SKM-1 (cell line): Measurements from ENCODE around the gene RNLS.

Experiments used
- DNase-seq: peaks from one replicate; lab custom pipeline; 2025; ENCODE audit not compliant: unreplicated experiment; lab: John Stamatoyannopoulos, UW

Gene RNLS

GRCh38 chr10:88270871-88271713, 312.0 kb downstream of the RNLS start:
- no peak for DNase-seq

GRCh38 chr10:88270061-88270808, 312.9 kb downstream of the RNLS start:
- no peak for DNase-seq

GRCh38 chr10:88262591-88263234, 320.4 kb downstream of the RNLS start:
- DNase-seq = no peak

GRCh38 chr10:88261152-88261551, 322.0 kb downstream of the RNLS start:
- DNase-seq = no peak

GRCh38 chr10:88260329-88261051, 322.6 kb downstream of the RNLS start:
- DNase-seq = no peak

GRCh38 chr10:88259381-88259780, 323.7 kb downstream of the RNLS start:
- DNase-seq = no peak

GRCh38 chr10:88256886-88257285, 326.2 kb downstream of the RNLS start:
- no peak for DNase-seq

- DNase-seq = no peak
These were observed 327.0 kb downstream of the RNLS start for GRCh38 chr10:88256013-88256680.

GRCh38 chr10:88254091-88254490, 329.0 kb downstream of the RNLS start:
- no peak for DNase-seq

- DNase-seq = no peak
These were observed 329.5 kb downstream of the RNLS start for GRCh38 chr10:88253622-88254021.

GRCh38 chr10:88253128-88253527, 330.0 kb downstream of the RNLS start:
- DNase-seq = no peak

- DNase-seq = no peak
These were observed 333.7 kb downstream of the RNLS start for GRCh38 chr10:88249450-88249849.

- no peak for DNase-seq
These were observed 336.4 kb downstream of the RNLS start for GRCh38 chr10:88246675-88247074.

GRCh38 chr10:88245974-88246511, 337.1 kb downstream of the RNLS start:
- DNase-seq = no peak

GRCh38 chr10:88244781-88245625, 338.1 kb downstream of the RNLS start:
- DNase-seq = no peak

GRCh38 chr10:88243836-88244730, 339.0 kb downstream of the RNLS start:
- no peak for DNase-seq

- no peak for DNase-seq
These were observed 339.8 kb downstream of the RNLS start for GRCh38 chr10:88243202-88243744.

GRCh38 chr10:88241501-88241900, 341.6 kb downstream of the RNLS start:
- DNase-seq = no peak
